Suprapubic skin (tissue), 4 donors: ENCODE measurements around the gene ZC3H14. TPM values are rescaled to one million over a fixed set of nuclear protein-coding genes. Genes with fewer than 3 reads are reported as not detected.

Experiments
- DNase-seq, 2 donors: peaks; one replicate each; pipeline ENCODE4 v3.0.0-alpha.2; 2019; ENCODE audit warnings: low spot score in 2 of 2
- H3K27ac ChIP-seq: fragments of 200-600 bp; sonication (generic); one replicate; pipeline ENCODE4 v1.5.1; 2019
- H3K27me3 ChIP-seq: fragments of 200-600 bp; sonication (generic); one replicate; pipeline ENCODE4 v1.5.1; 2019
- H3K36me3 ChIP-seq: fragments of 200-600 bp; sonication (generic); one replicate; pipeline ENCODE4 v1.5.1; 2019
- H3K4me1 ChIP-seq: fragments of 200-600 bp; sonication (generic); one replicate; pipeline ENCODE4 v1.5.1; 2019
- H3K4me3 ChIP-seq: fragments of 200-600 bp; sonication (generic); one replicate; pipeline ENCODE4 v1.5.1; 2019; ENCODE audit warnings: mild to moderate bottlenecking
- H3K9me3 ChIP-seq: fragments of 200-600 bp; sonication (generic); one replicate; pipeline ENCODE4 v1.5.1; 2019
- EP300 ChIP-seq: sonication (generic); formaldehyde crosslinking; IDR thresholded peaks from one replicate; pipeline ENCODE4 v1.6.1; 2017; ENCODE audit warnings: antibody characterized with exemption
- POLR2A ChIP-seq, 2 donors: fragments of 450-650 bp; IDR thresholded peaks; one replicate each; pipeline ENCODE4 v1.6.1; 2017; ENCODE audit warnings: antibody characterized with exemption in 2 of 2, mild to moderate bottlenecking in 2 of 2, moderate library complexity in 2 of 2
- POLR2AphosphoS5 ChIP-seq, 3 donors: sonication (generic); formaldehyde crosslinking; IDR thresholded peaks; one replicate each; pipeline ENCODE4 v1.6.1; 2017; ENCODE audit warnings: antibody characterized with exemption in 3 of 3
- WGBS: methylation state at CpG from one replicate; pipeline ENCODE4 v1.1.5; 2018; 5-methylcytosine and 5-hydroxymethylcytosine counted together
- total RNA-seq, 4 donors: library from RNA; depleted of rRNA; stranded (reverse); fragments of >200 nt; gene quantifications; one replicate each; pipeline ENCODE4 v1.1.0, GENCODE V29; 2016
- TF ChIP-seq, protein P1 (sequence below), 2 donors: fragments of 200-600 bp in 1 of 2; fragments of 450-650 bp in 1 of 2; sonication (generic) in 1 of 2; IDR thresholded peaks; one replicate each; pipeline ENCODE4 v1.5.1; 2016 to 2019; ENCODE audit warnings: antibody characterized with exemption in 2 of 2, mild to moderate bottlenecking in 1 of 2, moderate library complexity in 1 of 2

Gene ZC3H14
- total RNA-seq, 4 donors from 2014 or later: 49.2 to 83.6 (median 59.9) TPM

DNA sequence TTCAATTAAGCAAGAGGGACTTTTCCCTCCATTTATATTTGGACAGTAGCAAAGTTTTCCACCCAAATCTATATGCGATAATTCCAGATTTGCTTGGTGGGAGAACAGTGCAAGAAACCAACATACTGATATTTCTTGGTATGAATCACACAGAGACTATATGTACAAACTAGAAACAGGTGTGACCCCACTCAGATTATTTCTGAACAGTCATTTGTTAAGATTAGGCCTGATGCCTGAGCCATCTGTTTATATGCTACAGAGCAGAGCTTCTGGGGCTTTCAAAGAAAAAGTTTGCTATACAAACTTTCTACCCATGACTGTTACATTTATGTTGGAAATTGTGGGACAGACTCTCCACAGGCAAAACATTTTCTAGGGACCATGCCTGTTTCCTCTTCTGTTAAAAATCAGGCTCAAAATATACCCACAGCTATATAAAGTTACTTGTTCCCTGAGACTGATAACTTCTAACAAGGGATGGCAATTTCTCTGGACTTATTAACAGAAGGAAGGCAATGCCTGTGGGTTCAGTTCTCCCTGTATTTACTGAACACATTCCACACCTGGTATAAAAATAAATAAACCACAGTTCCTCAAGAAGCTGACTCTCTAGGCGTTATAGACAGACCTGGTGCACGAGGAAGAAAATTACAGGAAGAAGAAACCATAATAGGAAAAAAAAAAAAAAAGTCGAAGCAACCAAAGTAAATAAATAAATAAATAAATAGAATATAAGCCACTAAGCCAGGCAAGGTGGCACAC, 16.0 kb upstream of the ZC3H14 start:
- Histone ChIP-seq H3K4me3 (no peak overlapping the region), H3K9me3 (no peaks in the 10 kb centered on the region), H3K4me1 (peaks cover 21% of the 10 kb centered on the region), H3K36me3 (peaks cover 10% of the 10 kb centered on the region), H3K27me3 (no peaks in the 10 kb centered on the region), H3K27ac (no peak overlapping the region)
- no peak for TF ChIP-seq EP300
- TF ChIP-seq, protein P1, sequence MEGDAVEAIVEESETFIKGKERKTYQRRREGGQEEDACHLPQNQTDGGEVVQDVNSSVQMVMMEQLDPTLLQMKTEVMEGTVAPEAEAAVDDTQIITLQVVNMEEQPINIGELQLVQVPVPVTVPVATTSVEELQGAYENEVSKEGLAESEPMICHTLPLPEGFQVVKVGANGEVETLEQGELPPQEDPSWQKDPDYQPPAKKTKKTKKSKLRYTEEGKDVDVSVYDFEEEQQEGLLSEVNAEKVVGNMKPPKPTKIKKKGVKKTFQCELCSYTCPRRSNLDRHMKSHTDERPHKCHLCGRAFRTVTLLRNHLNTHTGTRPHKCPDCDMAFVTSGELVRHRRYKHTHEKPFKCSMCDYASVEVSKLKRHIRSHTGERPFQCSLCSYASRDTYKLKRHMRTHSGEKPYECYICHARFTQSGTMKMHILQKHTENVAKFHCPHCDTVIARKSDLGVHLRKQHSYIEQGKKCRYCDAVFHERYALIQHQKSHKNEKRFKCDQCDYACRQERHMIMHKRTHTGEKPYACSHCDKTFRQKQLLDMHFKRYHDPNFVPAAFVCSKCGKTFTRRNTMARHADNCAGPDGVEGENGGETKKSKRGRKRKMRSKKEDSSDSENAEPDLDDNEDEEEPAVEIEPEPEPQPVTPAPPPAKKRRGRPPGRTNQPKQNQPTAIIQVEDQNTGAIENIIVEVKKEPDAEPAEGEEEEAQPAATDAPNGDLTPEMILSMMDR (IDR thresholded peaks at IDR 0.05): no peak
- TF ChIP-seq POLR2AphosphoS5 (IDR thresholded peaks at IDR 0.05): no peak
- TF ChIP-seq POLR2A (IDR thresholded peaks at IDR 0.05): no peak
- no peak for DNase-seq
- 79% methylated on average over 4 of the region's 4 CpGs for WGBS

DNA sequence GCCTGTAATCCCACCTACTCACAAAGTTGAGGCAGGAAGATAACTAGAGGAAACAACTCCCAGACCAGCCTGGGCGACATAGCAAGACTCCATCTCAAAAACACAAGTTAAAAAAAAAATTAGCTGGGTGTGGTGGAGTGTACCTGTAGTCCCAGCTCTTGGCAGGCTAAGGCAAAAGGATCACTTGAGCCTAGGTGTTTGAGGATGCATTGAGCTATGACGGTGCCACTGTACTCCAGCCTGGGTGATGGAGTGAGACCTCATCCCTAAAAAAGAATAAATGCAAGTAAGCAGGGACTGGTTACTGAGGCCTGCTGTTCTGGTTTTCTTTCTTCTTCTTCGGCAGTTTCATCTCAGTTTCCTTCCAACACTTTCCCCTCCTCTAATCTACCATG, 15.5 kb upstream of the ZC3H14 start:
- Histone ChIP-seq H3K27ac (no peak overlapping the region), H3K4me1 (peaks cover 27% of the 10 kb centered on the region), H3K36me3 (peaks cover 10% of the 10 kb centered on the region), H3K9me3 (no peaks in the 10 kb centered on the region), H3K27me3 (no peaks in the 10 kb centered on the region), H3K4me3 (no peak overlapping the region)
- DNase-seq: no peak
- WGBS: 70% methylated on average over 3 of the region's 3 CpGs
- TF ChIP-seq POLR2AphosphoS5 (IDR thresholded peaks at IDR 0.05) (no peak), EP300 (no peak), POLR2A (IDR thresholded peaks at IDR 0.05) (no peak)
- TF ChIP-seq, protein P1 (IDR thresholded peaks at IDR 0.05): no peak

DNA sequence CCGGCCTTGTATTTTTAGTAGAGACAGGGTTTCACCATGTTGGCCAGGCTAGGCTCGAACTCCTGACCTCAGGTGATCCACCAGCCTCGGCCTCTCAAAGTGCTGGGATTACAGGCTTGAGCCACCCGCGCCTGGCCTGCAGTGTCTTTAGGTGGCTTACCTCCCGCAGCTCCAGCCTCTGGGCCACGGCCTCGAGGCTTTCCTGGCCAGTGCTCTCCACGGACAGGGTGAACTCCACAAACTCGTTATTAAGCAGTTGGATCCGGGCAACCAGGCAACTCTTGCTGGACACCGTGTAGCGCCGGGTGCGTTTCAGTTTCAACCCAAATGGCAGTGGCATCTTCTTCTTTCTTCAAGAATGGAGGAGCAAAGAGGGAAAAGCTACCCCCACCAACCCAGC, 12.8 kb upstream of the ZC3H14 start:
- 96% methylated on average over 15 of the region's 15 CpGs for whole genome bisulfite sequencing
- DNase-seq: no peak
- no peaks in the 10 kb centered on the region for H3K9me3 ChIP-seq
- H3K4me3 ChIP-seq: no peak overlapping the region
- peaks cover 42% of the 10 kb centered on the region for H3K4me1 ChIP-seq
- no peak for TF ChIP-seq EP300
- TF ChIP-seq, protein P1 (IDR thresholded peaks at IDR 0.05): no peak
- TF ChIP-seq POLR2A (IDR thresholded peaks at IDR 0.05): no peak
- TF ChIP-seq POLR2AphosphoS5 (IDR thresholded peaks at IDR 0.05): no peak
- H3K27ac ChIP-seq: no peak overlapping the region
- no peaks in the 10 kb centered on the region for H3K27me3 ChIP-seq
- peaks cover 10% of the 10 kb centered on the region for H3K36me3 ChIP-seq

DNA sequence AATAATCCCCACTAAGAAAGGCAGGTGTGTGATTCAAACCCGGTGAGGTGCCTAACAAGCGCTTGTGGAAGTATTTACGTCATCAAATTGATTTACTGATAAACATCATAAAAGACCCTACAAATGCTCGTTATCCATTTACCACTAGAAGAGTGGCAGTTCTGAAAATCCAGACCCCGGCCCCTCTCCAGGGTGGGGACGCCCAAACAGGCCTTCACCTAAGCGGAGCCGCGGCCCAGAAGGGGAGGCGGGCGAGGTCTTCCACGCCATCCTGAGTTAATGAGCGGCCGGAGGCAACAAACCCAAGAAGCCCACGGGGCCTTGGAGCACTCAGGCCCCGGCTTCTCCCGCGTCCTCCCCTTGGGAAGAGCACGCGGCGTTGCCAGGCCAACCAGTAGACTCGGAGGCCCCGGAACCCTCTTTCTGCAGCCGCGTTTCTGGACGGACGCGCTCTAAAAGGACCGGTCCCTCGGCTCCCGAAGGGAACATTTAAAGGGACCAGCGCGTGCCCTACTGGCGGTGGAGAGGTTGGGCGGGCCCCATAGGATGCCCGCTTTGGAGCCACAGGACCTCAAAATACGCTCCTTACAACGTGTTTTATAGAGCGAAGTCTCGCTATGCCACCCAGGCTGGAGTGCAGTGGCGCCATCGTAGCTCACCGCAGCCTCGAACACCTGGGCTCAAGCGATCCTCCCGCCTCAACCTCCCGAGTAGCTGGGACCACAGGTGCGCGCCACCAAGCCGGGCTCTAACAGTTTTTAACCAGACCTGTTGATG, 11.6 kb upstream of the ZC3H14 start:
- peak overlapping the region; percentile 59 for H3K4me3 ChIP-seq
- TF ChIP-seq POLR2A (IDR thresholded peaks at IDR 0.05): no peak
- TF ChIP-seq, protein P1 (IDR thresholded peaks at IDR 0.05): peak in 1 of 2 donors; percentile 36
- peak overlapping the region; percentile 60 for H3K27ac ChIP-seq
- H3K36me3 ChIP-seq: peaks cover 6% of the 10 kb centered on the region
- WGBS: 21% methylated on average over 15 of the region's 50 CpGs
- no peaks in the 10 kb centered on the region for H3K27me3 ChIP-seq
- DNase-seq: peak; percentile 85 to 90
- H3K9me3 ChIP-seq: no peaks in the 10 kb centered on the region
- peaks cover 45% of the 10 kb centered on the region for H3K4me1 ChIP-seq

DNA sequence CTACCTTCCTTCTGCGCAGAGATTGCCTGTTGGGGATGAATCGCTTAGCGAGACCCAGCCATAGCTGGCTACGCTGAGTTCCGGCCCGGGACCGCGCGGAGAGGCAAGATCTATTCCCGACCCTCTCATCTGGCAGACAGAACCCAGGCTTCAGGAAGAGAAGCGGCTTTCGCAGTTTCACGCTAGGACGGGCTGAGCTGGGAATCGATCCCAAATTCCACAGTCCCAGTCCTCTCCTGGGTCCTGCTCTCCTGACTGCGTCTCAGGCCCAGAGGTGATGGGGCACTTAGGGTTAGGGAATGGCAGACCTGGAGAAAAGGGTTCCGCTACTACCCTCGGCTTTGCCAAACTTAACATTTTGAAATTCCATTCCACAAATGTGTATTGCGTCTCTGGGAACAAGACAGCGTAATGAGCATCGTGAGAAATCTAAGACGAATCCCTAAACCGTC, 10.8 kb upstream of the ZC3H14 start:
- peak in 1 of 2 donors; percentile 65 for DNase-seq
- no peaks in the 10 kb centered on the region for H3K27me3 ChIP-seq
- H3K36me3 ChIP-seq: peaks cover 6% of the 10 kb centered on the region
- H3K4me1 ChIP-seq: peaks cover 45% of the 10 kb centered on the region
- TF ChIP-seq EP300 (no peak), POLR2AphosphoS5 (IDR thresholded peaks at IDR 0.05) (no peak), POLR2A (IDR thresholded peaks at IDR 0.05) (no peak)
- TF ChIP-seq, protein P1 (IDR thresholded peaks at IDR 0.05): no peak
- H3K9me3 ChIP-seq: no peaks in the 10 kb centered on the region
- 8% methylated on average over 19 of the region's 23 CpGs for WGBS
- peak overlapping the region; percentile 59 for H3K4me3 ChIP-seq
- H3K27ac ChIP-seq: peak overlapping the region; percentile 60
